GM19043 (cell line): ENCODE results near the gene PFDN1.

Experiments
- ATAC-seq: cut with Tn5 transposase; IDR thresholded peaks from one replicate; pipeline ENCODE4 v1.9.1; 2021; ENCODE audit warnings: low read depth; ENCODE audit not compliant: unreplicated experiment

Gene PFDN1

GRCh38 chr5:140299056-140299455 is 3.8 kb downstream of the PFDN1 start:
- ATAC-seq: no peak

DNA sequence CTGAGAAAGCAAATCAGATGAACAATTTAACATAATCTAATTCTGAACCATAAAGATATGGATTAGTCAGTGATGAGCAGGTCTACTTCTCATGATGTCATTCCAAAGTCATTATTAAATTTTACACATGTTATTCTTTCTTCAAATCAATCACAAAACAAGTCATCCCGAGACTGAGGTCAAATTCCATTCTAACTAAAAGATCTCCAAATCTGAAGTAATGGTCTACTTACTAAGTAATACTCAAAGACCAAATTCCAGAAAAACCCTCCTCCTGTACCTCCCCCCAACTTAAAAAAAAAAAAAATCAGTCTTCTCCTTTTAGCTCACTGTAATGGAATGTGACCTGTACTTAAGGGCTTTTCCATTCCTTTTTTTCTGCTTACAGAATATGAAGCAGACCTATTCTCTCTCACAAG is 4.7 kb downstream of the PFDN1 start:
- ATAC-seq: no peak

DNA sequence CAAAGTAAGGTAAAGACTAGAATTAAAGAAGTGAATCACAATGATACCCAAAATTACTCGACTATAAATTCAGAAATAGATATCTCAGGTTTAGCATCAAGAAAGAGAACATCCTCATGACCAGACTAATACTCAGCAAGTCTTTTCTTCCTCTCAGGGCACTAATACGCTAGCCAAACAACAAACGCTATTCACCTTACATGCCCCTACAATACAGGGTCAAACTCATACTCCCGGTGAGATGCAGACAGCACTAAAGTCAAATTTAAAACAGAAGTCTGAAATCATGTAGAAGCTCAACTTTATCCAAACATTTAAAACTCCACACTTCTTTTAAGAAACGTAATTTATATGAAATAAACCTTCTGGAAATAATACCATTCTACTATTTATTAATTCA is 5.6 kb downstream of the PFDN1 start:
- no peak for ATAC-seq

GRCh38 chr5:140296289-140296688 is 6.6 kb downstream of the PFDN1 start:
- no peak for ATAC-seq

GRCh38 chr5:140295414-140295813 is 7.5 kb downstream of the PFDN1 start:
- no peak for ATAC-seq

DNA sequence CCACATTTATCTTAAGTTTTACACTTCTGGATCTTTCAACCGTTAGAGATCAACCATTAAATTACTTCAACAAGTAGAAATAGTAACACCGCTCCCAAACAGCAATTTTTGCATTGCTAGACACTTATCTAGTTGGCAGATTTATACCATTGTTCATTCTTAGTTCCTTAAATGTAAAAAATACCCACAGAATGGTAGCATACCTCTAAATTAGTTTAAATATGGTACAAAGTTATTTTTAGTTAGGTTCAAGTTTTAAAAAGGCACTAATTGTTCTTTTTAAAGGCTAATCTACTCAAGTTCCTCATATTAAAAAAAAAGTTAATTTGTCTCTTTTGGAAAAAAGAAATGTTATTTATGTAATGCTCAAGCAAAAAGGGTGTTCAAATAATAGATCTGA is 8.1 kb downstream of the PFDN1 start:
- no peak for ATAC-seq

GRCh38 chr5:140293849-140294100 is 9.1 kb downstream of the PFDN1 start:
- no peak for ATAC-seq

DNA sequence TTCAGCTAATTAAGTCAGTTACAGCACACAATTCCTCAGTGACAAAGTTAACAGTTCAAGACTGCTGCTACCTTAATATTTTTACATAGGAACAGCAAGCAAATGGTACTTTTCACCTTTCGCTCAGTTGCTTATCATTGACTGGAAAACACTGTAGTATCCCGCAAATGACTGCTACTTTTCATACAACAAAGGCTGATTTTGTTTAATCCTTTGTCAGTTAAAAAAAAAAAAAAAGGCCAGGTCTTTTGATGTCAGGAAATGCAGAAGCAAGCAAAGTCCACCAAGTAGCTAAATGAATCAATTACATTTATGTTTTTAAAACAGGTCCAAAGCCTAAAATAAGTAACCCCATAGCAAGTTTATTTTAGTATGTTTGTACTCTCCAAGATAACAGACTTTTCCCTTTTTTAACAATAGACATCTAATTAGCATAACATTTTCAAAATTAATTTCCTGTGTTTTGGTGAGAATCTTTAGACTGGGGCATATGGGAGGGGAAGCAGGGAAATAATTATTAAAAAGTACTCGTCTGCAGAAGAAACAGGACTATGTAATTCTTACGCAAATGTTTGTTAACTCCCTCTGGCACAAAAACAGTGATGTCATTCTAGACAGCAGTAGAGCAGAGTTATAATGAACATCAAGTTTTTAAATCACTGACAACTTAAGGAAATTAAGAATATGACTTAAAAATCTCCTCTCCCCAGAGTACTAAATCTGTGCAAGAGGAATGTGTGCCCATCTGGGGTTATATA is 9.6 kb downstream of the PFDN1 start:
- ATAC-seq: no peak

GRCh38 chr5:140292212-140293036 is 10.5 kb downstream of the PFDN1 start:
- no peak for ATAC-seq

DNA sequence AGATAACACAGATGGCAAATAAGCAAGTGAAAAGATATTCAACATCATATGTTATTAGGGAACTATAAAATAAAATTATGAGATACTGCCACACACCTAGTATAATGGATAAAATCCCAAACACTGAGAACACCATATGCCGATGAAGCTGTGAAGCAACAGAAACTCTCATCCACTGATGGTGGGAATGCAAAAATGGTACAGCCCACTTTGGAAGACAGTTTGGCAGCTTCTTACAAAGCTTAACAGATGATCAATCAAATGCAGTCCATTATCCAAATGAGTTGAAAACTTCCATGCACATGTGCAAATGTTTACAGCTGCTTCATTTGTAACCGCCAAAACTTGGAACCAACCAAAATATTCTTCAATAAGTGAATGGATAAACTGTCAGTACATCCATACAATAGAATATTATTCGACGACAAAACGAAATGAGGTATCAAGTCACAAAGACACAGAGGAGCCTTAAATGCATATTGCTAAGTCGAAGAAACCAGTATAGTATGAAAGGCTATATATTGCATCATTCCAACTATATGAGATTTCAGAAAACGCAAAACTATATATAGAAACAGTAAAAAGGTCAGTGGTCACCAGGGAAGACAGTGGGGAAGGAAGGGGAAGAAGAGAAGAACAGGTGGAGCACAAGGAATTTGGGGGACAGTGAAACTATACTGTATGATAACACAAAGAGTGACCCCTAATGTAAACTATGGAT is 14.9 kb downstream of the PFDN1 start:
- no peak for ATAC-seq

GRCh38 chr5:140286424-140286823 is 16.5 kb downstream of the PFDN1 start:
- no peak for ATAC-seq

DNA sequence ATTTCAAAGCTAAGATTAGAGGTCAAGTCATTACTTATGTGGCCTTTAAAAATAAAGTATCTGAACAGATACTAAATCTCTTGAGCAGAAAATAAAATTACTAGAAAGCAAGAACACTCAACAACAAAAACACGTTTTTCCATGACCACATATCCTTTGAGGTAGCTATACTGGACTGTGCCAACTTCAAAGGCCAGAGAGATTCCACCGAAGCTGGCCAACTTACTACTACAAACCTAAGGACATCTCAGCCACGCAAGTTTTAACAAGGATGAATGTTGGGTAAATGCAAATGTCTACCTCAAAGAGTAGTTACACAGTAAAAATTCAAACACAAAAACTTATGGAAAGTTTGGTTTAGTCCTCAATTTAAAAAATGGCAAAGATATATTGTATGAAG is 18.9 kb downstream of the PFDN1 start:
- ATAC-seq: no peak

DNA sequence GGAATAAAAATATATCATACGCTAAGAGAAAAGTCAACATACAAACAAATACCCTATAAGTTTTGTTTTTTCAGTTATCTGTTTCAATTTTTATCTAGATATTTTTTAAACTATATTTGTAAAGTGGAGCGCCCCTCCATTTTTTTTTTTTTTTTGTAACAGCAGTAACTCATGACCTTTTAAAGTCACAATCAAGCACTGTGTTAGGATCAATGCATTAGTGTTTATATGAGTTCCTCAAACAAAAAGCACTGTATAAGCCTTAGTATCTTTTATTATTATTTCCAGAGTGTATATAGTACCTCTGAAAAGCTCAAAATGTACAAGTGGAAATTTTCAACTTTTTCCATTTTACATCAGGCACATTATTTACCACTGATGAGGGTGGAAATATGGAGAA is 20.6 kb downstream of the PFDN1 start:
- ATAC-seq: no peak

GRCh38 chr5:140275837-140276236 is 27.1 kb downstream of the PFDN1 start:
- ATAC-seq: no peak

DNA sequence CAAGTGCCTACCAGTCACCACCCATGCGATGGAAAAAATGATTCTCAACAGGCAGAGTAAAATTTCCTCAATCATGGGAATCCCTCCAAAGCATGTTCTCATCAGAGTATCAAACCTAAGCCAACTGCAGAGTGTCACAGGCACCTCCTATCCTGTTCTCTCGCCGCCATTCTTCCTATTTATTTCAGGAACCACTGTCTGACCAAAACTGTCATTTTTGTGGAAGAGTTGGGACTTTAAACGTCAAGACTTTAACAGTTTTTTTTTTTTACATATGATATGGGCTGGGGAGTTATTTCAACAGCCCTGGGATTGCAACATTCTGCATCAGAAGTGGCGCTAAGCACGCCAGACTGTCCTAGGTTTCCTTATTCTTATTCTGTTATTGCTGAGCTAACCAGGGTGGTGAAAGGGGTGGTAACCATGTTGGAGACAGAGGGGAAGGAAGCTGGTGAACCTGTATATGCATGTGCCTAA is 29.5 kb downstream of the PFDN1 start:
- ATAC-seq: no peak

DNA sequence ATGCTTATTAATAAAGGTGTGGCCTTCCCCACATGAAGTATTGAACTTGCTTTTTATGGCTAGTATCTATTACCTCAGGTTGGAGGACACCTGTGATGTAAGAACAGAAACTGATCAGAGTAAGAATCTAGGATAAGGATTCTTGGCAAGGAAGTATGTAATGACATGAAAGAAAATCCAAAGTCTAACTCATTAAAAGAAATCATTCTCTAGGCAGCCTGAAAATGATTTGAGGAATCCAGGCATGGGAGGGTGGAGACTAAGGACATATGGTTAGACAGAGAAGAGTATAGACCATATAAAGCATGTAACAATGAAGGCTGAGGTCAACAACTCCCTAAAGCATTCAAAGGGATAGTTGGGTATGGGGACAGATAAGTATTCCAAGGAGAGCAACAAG is 32.9 kb downstream of the PFDN1 start:
- no peak for ATAC-seq

- no peak for ATAC-seq
Measured at GRCh38 chr5:140267559-140268018, 35.3 kb downstream of the PFDN1 start.

DNA sequence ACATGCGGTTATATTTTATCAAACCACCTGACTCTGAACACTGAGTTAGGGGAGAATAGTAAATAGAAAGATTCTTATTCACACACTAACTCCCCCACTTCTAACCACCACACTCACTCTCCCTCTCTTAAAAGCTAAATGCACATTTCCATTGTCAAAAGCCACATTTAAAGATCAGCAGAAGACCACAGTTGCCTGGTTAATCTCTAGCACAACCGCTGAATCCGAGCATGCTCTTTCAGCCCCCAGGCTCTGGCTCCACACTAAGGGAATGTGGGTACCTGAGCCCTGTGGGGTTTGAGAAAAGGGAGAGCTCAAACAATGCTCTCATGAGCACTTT is 35.7 kb downstream of the PFDN1 start:
- no peak for ATAC-seq

DNA sequence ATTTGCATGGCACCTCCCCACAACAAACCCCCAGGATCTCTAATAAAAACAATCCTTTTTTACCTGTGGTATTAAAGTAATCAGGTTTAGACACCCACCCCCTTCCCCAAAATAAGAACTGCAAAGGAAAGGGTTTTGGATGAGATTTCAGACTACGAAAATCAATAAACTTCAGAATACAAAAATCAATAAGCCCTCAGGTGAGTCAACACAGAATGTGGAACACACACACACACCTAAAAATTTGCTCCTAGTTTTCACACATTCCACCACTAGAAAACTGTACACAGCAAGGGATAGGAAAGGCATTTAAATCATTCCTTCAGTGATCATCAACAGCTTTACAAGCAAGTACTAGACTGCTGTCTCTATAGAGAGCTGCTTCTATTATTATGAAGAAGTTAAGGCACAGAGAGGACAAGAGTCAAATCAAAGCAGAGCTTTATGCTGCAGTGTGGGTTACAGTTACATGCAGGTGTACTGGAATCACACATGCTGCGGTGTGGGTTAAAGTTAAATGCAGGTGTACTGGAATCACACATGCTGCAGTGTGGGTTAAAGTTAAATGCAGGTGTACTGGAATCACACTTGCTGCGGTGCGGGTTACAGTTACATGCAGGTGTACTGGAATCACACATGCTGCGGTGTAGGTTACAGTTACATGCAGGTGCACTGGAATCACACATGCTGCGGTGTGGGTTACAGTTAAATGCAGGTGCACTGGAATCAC is 36.3 kb downstream of the PFDN1 start:
- ATAC-seq: no peak

- ATAC-seq: no peak
Measured at GRCh38 chr5:140265845-140266244, 37.1 kb downstream of the PFDN1 start.

- ATAC-seq: no peak
Measured at GRCh38 chr5:140262839-140263238, 40.1 kb downstream of the PFDN1 start.
